A549 (cell line): Measurements from ENCODE around the gene CNTNAP5.

Source experiments
- CHD2 ChIP-seq: fragments of 150-350 bp; IDR thresholded peaks from 2 replicates; pipeline ENCODE4 v1.6.1; 2014; ENCODE audit warnings: low read length; ENCODE audit not compliant: partially characterized antibody
- EP300 ChIP-seq, 2 experiments: fragments of >200 bp; sonication (Bioruptor Twin); formaldehyde crosslinking; IDR thresholded peaks; 2 replicates in 1 of 2; 3 replicates in 1 of 2; pipeline ENCODE4 v1.6.1; 2016 to 2017
- GATA3 ChIP-seq: IDR thresholded peaks from 2 replicates; pipeline ENCODE4 v1.6.1; 2012; ENCODE audit warnings: borderline replicate concordance
- JUN ChIP-seq, 2 experiments: fragments of >200 bp; sonication (Bioruptor Twin); formaldehyde crosslinking; IDR thresholded peaks; 2 replicates in 1 of 2; 3 replicates in 1 of 2; pipeline ENCODE4 v1.6.1; 2016 to 2017
- MYC ChIP-seq: IDR thresholded peaks from 2 replicates; pipeline ENCODE4 v1.6.1; 2012; ENCODE audit warnings: mild to moderate bottlenecking, inconsistent platforms, low read length, improper control_type of control experiment, borderline replicate concordance
- POLR2A ChIP-seq: IDR thresholded peaks from 2 replicates; pipeline ENCODE4 v1.6.1; 2012; ENCODE audit warnings: mild to moderate bottlenecking, low read length
- POLR2AphosphoS2 ChIP-seq: conservative IDR thresholded peaks from 2 replicates; pipeline ENCODE4 v1.6.1; 2012; ENCODE audit warnings: low read length, improper control_type of control experiment, inconsistent platforms
- RFX5 ChIP-seq: fragments of 450-650 bp; IDR thresholded peaks from 2 replicates; pipeline ENCODE4 v1.7.1; 2014; ENCODE audit warnings: antibody characterized with exemption, mild to moderate bottlenecking, moderate library complexity
- TP53 ChIP-seq: fragments of 250-450 bp; sonication (Bioruptor Pico); IDR thresholded peaks from 2 replicates; pipeline ENCODE4 v1.5.0; 2021; ENCODE audit warnings: mild to moderate bottlenecking, moderate library complexity
- TF ChIP-seq, protein P1 (sequence below): fragments of >200 bp; sonication (Bioruptor Twin); formaldehyde crosslinking; IDR thresholded peaks from 3 replicates; pipeline ENCODE4 v1.5.1; 2016
- TF ChIP-seq, protein P2 (sequence below): IDR thresholded peaks from 2 replicates; pipeline ENCODE4 v1.6.1; 2012

DNA sequence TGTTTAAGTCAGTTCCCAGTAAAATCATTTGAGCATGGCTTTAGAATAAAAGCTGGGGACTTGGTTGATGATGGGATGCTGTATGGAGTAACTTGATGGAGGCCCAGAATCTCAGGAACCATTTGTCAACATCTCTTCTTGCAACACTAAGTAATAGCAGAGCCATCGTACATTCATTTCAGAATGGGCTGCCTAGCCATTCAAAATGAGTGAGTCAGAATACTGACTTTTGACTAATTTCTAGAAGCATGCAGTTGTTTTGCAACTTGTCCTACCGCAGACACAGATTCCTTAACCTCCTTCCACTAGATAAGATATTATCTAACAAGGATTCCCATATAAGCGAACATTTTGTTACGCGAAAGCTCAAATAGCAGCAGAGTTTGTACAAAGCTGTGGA, 229.5 kb downstream of the CNTNAP5 start:
- TF ChIP-seq, protein P1, sequence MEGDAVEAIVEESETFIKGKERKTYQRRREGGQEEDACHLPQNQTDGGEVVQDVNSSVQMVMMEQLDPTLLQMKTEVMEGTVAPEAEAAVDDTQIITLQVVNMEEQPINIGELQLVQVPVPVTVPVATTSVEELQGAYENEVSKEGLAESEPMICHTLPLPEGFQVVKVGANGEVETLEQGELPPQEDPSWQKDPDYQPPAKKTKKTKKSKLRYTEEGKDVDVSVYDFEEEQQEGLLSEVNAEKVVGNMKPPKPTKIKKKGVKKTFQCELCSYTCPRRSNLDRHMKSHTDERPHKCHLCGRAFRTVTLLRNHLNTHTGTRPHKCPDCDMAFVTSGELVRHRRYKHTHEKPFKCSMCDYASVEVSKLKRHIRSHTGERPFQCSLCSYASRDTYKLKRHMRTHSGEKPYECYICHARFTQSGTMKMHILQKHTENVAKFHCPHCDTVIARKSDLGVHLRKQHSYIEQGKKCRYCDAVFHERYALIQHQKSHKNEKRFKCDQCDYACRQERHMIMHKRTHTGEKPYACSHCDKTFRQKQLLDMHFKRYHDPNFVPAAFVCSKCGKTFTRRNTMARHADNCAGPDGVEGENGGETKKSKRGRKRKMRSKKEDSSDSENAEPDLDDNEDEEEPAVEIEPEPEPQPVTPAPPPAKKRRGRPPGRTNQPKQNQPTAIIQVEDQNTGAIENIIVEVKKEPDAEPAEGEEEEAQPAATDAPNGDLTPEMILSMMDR = no peak
- no peak for TF ChIP-seq POLR2A
- no peak for TF ChIP-seq GATA3
- no peak for TF ChIP-seq MYC
- no peak for TF ChIP-seq TP53 (CRISPR knock-in tag)
- TF ChIP-seq CHD2 = no peak
- TF ChIP-seq, protein P2, sequence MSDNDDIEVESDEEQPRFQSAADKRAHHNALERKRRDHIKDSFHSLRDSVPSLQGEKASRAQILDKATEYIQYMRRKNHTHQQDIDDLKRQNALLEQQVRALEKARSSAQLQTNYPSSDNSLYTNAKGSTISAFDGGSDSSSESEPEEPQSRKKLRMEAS = no peak
- TF ChIP-seq JUN (IDR thresholded peaks at IDR 0.05) = no peak
- no peak for TF ChIP-seq POLR2AphosphoS2
- TF ChIP-seq EP300 (IDR thresholded peaks at IDR 0.05) = no peak
- no peak for TF ChIP-seq RFX5
